ENCODE measurements around the gene FRMPD1.

The FRMPD1 gene

DNA sequence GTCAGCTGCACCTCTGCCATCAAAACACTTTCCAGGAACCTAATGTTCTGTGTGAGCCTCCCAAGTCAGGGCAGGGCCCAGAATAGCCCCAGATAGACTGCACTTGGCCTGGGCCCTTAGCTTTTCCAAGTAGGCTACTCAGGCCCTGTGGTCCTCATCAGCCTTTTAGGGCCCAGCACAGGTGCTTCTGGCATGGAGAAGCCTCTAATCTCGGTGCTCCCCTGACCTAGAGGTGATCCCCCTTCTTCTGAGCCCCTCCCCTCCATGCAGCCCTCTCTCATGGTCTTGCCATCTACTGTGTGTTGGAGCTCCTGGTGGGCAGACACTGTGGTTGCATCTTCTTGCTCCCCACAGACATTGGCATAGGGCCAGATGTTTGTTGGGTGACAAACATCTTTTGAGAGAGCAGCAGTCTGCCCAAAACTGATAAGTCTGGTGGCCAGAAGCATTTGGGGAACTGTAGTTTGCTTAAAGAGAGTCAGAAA lies 28.1 kb downstream of the FRMPD1 start:
- no peak for DNase-seq (ENCODE audit: low spot score)

DNA sequence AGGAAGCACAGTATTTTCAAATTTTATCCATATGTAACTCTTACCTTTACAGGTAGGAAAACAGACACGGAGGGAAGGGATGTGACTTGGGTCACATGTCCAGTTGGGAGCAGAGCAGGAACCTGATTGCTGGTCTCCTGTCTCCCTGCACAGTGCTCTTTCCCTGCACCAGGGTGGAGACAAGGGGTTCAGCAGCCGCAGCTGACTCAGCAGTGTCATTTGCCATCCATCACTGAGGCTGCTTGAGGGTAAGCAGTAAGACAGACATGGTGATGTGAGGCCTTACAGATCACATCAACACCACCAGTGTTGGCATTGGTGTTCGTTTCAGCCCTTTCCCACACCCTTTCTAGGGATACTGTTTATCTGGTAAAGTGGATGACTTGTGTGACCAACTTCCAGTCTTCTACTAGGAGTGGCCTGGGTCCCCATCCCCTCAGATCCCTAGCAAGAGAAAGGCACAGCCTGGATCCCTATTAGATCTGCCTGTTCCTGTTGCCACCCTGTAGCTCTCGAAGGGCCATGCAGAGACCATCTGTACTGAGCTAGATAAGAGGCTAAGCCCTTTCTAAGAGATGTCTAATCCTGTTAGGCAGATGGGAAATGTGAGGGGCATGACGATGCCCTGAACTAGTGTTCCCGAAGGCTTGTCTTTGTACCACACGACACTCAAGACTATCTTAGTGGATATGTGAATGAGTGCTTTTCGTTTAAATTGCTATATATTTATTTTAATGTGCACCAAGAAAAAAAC lies 29.1 kb downstream of the FRMPD1 start:
- no peak for DNase-seq (ENCODE audit: low spot score)

DNA sequence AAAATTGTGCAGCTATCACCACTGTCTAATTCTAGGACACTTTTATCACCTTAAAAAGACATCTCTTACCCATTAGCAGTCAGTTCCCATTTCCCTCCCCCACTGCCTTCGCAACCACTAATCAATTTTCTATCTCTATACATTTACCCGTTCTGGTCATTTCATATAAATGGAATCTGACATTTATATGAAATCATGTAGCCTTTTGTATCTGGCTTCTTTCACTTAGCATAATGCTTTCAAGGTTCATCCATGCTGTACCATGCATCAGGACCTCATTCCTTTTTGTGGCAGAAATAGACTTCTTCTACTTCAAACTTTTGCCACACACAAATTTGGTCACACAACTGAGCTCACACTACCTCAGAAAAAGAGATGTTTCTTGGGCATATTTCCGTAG lies 32.2 kb downstream of the FRMPD1 start:
- no peak for DNase-seq (ENCODE audit: low spot score)

DNA sequence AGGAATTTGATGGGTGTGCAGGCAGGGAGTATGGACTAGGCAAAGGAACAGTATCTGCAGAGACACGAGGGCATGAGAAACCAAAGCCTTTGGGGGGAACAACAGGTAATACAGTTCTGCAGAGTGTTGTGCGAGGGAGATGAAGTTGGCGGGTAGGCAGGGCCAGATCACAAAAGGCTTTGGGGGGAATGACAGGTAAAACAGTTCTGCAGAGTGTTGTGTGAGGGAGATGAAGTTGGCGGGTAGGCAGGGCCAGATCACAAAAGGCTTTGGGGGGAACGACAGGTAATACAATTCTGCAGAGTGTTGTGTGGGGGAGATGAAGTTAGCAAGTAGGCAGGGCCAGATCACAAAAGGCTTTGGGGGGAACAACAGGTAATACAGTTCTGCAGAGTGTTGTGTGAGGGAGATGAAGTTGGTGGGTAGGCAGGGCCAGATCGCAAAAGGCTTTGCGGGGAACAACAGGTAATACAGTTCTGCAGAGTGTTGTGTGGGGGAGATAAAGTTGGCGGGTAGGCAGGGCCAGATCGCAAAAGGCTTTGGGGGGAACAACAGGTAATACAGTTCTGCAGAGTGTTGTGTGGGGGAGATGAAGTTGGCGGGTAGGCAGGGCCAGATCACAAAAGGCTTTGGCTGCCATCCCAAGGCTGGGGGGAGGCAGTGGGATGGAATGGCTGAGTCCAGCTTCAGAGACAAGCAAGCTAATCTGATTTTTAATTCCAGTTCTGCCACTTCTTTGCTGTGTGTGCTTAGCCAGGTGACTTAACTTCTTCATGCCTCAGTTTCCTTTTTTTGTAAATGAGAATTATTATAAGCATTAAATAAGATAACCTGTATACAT lies 33.0 kb downstream of the FRMPD1 start:
- DNase-seq (ENCODE audit: low spot score): no peak

GRCh38 chr9:37692622-37693221 lies 42.0 kb downstream of the FRMPD1 start:
- DNase-seq (ENCODE audit: low spot score): no peak

GRCh38 chr9:37693260-37693659 lies 42.5 kb downstream of the FRMPD1 start:
- no peak for DNase-seq (ENCODE audit: low spot score)

GRCh38 chr9:37694355-37694754 lies 43.6 kb downstream of the FRMPD1 start:
- no peak for DNase-seq (ENCODE audit: low spot score)

DNA sequence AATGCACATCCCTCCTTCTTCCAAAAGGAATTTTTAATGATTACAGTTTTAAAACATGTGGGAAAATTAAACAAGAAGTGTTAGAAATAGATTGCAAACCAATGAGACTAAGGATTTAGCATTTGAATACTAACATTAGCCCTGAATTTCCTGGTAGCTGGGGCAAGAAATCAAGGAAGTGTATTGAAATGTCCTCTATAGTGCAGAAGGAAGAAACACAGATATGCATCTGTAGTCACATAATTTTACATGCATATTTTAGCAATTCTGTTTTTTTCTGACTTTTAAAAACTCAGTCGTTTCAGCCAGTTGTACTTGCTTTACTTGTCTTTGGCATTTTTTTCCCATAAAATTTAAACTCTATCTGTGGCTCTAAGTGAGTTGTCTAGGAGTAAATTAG lies 45.8 kb downstream of the FRMPD1 start:
- no peak for DNase-seq (ENCODE audit: low spot score)

DNA sequence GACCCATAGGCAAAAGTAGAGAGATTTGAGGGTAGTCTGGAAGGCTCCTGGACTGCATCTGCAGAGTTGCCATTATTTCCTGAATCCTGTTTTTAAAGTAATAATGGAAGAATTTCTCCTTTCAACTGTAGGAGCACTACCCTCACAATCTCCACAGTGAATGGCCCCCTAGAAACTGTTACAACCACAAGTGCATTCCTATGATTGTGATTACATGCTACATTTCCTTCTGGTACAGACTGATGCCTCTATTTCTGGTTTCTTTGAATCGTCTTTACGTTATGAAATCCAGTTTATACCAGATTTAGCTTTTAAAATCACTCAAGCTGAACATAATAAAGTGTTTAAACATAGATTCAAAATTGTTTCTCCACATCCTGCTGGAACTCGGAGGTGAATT lies 49.4 kb downstream of the FRMPD1 start:
- DNase-seq (ENCODE audit: low spot score): no peak

- DNase-seq (ENCODE audit: low spot score): no peak
Measured at GRCh38 chr9:37700900-37701299, 50.1 kb downstream of the FRMPD1 start.

DNA sequence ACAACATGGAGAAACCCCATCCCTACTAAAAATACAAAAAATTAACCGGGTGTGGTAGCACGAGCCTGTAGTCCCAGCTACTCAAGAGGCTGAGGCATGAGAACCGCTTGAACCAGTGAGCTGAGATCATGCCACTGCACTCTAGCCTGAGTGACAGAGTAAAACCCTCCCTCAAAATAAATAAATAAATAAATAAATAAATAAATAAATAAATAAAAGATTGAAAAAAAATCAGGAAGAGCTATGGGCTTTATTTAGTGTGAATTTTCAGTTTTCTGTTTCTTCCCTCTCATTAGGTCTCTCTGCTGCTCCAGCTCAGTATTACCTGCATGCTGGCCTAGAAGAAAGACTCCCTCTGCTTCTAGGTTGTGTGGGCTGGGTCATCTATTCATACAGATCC lies 55.0 kb downstream of the FRMPD1 start:
- no peak for DNase-seq (ENCODE audit: low spot score)

DNA sequence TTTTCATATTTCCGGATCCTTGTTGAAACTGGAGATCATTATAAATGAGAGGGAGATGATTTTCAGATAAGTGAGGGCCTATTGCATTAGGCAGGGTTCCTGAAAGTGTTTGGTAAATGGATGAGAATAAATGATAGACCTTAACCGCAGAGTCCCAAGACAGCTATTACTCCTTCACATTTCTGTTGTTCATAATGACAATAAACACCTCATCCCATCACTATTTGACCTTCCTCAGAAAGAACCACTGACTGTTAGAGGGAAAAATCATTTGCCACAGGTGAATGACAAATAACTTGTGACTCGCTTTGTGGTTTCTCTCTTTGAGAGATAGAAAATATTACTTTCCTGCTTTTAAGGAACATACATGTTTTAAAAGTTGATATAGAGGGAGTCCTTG lies 55.5 kb downstream of the FRMPD1 start:
- no peak for DNase-seq (ENCODE audit: low spot score)

- no peak for DNase-seq (ENCODE audit: low spot score)
Measured at GRCh38 chr9:37707748-37708147, 57.0 kb downstream of the FRMPD1 start.

GRCh38 chr9:37710046-37710445 lies 59.3 kb downstream of the FRMPD1 start:
- no peak for DNase-seq (ENCODE audit: low spot score)

DNA sequence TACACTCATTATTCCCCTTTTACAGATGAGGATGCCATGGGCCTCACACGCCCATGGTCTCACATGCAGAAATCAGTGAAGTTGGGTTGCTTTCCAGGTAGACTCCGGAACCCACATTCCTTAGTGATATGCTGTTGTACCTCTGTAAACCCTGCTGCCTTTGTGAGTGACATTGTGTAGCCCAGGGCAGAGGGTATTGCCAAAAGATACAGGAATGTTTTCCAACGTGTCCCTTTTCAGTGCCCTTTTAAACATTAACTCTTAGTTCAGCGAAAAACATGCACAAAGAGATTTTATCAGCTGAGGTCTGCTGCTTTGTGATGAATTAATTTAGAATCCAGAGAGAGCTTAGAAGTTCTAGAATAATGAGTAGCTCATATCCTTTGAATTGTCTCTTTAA lies 64.5 kb downstream of the FRMPD1 start:
- DNase-seq (ENCODE audit: low spot score): no peak

DNA sequence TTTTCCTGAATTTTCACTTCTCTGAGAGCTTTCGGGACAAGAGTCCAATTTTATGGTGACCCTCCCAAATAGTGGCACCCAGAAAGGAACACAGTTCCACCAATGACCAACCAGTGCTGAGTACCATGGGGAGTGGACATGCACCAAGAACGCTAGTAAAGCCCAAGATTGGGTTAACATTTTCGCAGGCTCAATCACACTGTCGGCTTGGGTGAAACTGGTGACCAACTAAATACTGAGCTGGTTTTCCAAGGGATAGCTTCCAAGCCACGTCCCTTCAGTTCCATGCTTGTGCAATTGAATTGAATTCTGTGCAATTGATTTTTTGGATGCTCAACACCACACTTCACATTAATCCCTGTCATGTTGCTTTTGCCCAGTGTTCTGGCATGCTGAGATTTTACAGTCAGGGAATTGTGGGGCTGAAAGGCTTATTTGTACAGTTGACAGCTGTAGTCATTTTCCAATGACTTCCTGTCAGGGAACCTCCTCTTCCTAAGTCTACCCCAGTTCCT lies 65.3 kb downstream of the FRMPD1 start:
- DNase-seq (ENCODE audit: low spot score): no peak

DNA sequence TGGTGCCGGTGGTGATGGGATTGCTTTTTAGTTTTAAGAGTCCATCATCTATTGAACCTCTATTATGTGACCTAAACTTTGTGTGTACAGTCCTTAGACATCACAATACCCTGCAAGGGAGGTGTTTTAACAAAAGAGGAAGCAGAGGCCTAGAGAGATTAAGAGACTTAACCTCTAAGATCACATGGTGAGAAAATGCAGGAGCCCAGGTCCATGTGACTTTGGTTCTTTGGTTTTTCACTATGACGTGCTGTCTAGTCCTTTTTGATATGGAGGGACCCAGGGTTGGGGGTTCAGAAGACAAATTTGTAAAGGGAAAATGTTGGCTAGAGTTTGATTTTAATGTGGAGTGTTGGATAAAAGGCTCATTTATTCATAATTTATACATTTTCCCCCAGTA lies 68.8 kb downstream of the FRMPD1 start:
- no peak for DNase-seq (ENCODE audit: low spot score)

DNA sequence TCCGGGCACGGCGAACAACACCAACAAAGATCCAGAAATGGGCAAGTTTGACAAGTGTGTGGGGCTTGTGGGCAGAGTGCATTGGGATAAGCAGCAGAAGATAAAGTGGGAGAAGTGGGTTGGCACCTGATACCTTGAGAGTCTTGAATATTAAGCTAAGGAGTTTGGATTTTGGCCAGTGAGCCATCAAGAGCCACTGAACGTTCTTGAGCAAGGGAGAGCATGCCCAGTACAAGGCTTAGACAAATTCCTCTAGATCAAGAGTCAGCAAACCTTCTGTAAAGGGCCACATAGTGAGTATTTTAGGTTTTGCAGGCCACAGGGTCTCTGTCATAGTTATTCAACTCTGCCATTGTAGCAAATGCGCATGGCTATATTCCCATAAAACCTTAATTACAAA lies 76.3 kb downstream of the FRMPD1 start:
- no peak for DNase-seq (ENCODE audit: low spot score)

GRCh38 chr9:37729499-37729898 lies 78.7 kb downstream of the FRMPD1 start:
- no peak for DNase-seq (ENCODE audit: low spot score)

- DNase-seq (ENCODE audit: low spot score): no peak
Measured at GRCh38 chr9:37730256-37730655, 79.5 kb downstream of the FRMPD1 start.

GRCh38 chr9:37730839-37731238 lies 80.1 kb downstream of the FRMPD1 start:
- DNase-seq (ENCODE audit: low spot score): no peak

- no peak for DNase-seq (ENCODE audit: low spot score)
Measured at GRCh38 chr9:37732086-37732741, 81.5 kb downstream of the FRMPD1 start.
